GM23338 (cell line): ENCODE data around the gene GPC5.

Experiments
- CREB1 ChIP-seq: fragments of 250-450 bp; sonication (Bioruptor Pico); IDR thresholded peaks from 2 replicates; pipeline ENCODE4 v1.5.0; 2020; ENCODE audit warnings: low read depth, mild to moderate bottlenecking, moderate library complexity
- CTCF ChIP-seq, 2 experiments: fragments of 200-600 bp in 1 of 2; sonication (generic) in 1 of 2; conservative IDR thresholded peaks; 2 replicates each; pipeline versions ENCODE4 v1.5.1 to v1.6.1; 2016 to 2017; ENCODE audit warnings: antibody characterized with exemption in 2 of 2, low read depth in 2 of 2, mild to moderate bottlenecking in 2 of 2, moderate library complexity in 1 of 2
- EZH2 ChIP-seq: fragments of 200-600 bp; sonication (generic); IDR thresholded peaks from one replicate; pipeline ENCODE4 v1.8.0; 2017; ENCODE audit warnings: antibody characterized with exemption, mild to moderate bottlenecking, low read depth; ENCODE audit not compliant: unreplicated experiment
- EZH2phosphoT487 ChIP-seq: fragments of 200-600 bp; sonication (generic); IDR thresholded peaks from one replicate; pipeline ENCODE4 v1.8.1; 2018; ENCODE audit warnings: antibody characterized with exemption; ENCODE audit not compliant: unreplicated experiment
- POLR2AphosphoS5 ChIP-seq: IDR thresholded peaks from 2 replicates; pipeline ENCODE4 v1.6.1; 2016; ENCODE audit warnings: antibody characterized with exemption, low read depth
- ZNF114 ChIP-seq: fragments of 250-450 bp; sonication (Bioruptor Pico); IDR thresholded peaks from 2 replicates; pipeline ENCODE4 v1.5.0; 2020; ENCODE audit warnings: mild to moderate bottlenecking, moderate library complexity
- TF ChIP-seq, protein P1 (sequence below): IDR thresholded peaks from one replicate; pipeline ENCODE4 v1.6.1; 2018; ENCODE audit warnings: antibody characterized with exemption; ENCODE audit not compliant: unreplicated experiment

- TF ChIP-seq EZH2 (no peak), EZH2phosphoT487 (no peak), POLR2AphosphoS5 (no peak), CTCF (conservative IDR thresholded peaks at IDR 0.05; ENCODE audit: low read depth in 2 of 2) (no peak), CREB1 (CRISPR knock-in tag) (no peak), ZNF114 (CRISPR knock-in tag) (no peak)
- TF ChIP-seq, protein P1, sequence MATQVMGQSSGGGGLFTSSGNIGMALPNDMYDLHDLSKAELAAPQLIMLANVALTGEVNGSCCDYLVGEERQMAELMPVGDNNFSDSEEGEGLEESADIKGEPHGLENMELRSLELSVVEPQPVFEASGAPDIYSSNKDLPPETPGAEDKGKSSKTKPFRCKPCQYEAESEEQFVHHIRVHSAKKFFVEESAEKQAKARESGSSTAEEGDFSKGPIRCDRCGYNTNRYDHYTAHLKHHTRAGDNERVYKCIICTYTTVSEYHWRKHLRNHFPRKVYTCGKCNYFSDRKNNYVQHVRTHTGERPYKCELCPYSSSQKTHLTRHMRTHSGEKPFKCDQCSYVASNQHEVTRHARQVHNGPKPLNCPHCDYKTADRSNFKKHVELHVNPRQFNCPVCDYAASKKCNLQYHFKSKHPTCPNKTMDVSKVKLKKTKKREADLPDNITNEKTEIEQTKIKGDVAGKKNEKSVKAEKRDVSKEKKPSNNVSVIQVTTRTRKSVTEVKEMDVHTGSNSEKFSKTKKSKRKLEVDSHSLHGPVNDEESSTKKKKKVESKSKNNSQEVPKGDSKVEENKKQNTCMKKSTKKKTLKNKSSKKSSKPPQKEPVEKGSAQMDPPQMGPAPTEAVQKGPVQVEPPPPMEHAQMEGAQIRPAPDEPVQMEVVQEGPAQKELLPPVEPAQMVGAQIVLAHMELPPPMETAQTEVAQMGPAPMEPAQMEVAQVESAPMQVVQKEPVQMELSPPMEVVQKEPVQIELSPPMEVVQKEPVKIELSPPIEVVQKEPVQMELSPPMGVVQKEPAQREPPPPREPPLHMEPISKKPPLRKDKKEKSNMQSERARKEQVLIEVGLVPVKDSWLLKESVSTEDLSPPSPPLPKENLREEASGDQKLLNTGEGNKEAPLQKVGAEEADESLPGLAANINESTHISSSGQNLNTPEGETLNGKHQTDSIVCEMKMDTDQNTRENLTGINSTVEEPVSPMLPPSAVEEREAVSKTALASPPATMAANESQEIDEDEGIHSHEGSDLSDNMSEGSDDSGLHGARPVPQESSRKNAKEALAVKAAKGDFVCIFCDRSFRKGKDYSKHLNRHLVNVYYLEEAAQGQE, result no peak
Observed at GRCh38 chr13:92433963-92434362, 1035.5 kb downstream of the GPC5 start.
